ENCODE results near the gene SH3GL1. TPM values are rescaled to one million over a fixed set of nuclear protein-coding genes. Genes with fewer than 3 reads are reported as not detected.

The SH3GL1 gene
- total and polyA plus RNA-seq, 9 of the 15 experiments (the other 6 are each of a cell fraction or from before 2014, with no cell fraction given): 1.7 to 75.3 (median 25.7) TPM

- TF ChIP-seq FOS (IDR thresholded peaks at IDR 0.05; ENCODE audit: extremely low read depth, insufficient read length): peak; percentile 100
- TF ChIP-seq ATF4 (CRISPR knock-in tag; IDR thresholded peaks at IDR 0.05): no peak
- peak; percentile 46; the same call in 1 of the 2 replicates for TF ChIP-seq ZNF444 (CRISPR knock-in tag; IDR thresholded peaks at IDR 0.05)
- peak; percentile 57 for TF ChIP-seq TEAD4 (IDR thresholded peaks at IDR 0.05; ENCODE audit: low read length)
- TF ChIP-seq TEAD4 (CRISPR knock-in tag; IDR thresholded peaks at IDR 0.05; ENCODE audit: borderline replicate concordance): no peak
- TF ChIP-seq TCFL5 (CRISPR knock-in tag; conservative IDR thresholded peaks at IDR 0.05): peak; percentile 69; the same call in 1 of the 2 replicates
- peak; percentile 55 for TF ChIP-seq XRCC5 (IDR thresholded peaks at IDR 0.05; ENCODE audit: low read depth, low read length)
- TF ChIP-seq ZNF589 (CRISPR knock-in tag; IDR thresholded peaks at IDR 0.05; ENCODE audit: low read depth): peak; percentile 100
- TF ChIP-seq ZNF277 (CRISPR knock-in tag; IDR thresholded peaks at IDR 0.05; ENCODE audit: borderline replicate concordance): no peak
- TF ChIP-seq ZNF232 (CRISPR knock-in tag; IDR thresholded peaks at IDR 0.05): no peak
- no peak for TF ChIP-seq DNMT1 (IDR thresholded peaks at IDR 0.05)
- TF ChIP-seq CEBPB (tag; IDR thresholded peaks at IDR 0.05): no peak
- 0 out of 2 replicates have a peak, but pooled peaks have one; percentile 57 for TF ChIP-seq KDM2B (CRISPR knock-in tag; IDR thresholded peaks at IDR 0.05)
- peak; percentile 92 for TF ChIP-seq SMAD4 (CRISPR knock-in tag; conservative IDR thresholded peaks at IDR 0.05)
- no peak for TF ChIP-seq RBM17 (IDR thresholded peaks at IDR 0.05; ENCODE audit: borderline replicate concordance, low read depth, low read length)
- no peak for TF ChIP-seq ZNF3 (CRISPR knock-in tag; IDR thresholded peaks at IDR 0.05)
- no peak for TF ChIP-seq RFX1 (IDR thresholded peaks at IDR 0.05)
- peak; percentile 73 for TF ChIP-seq ZNF583 (CRISPR knock-in tag; IDR thresholded peaks at IDR 0.05)
- TF ChIP-seq HDAC8 (tag; IDR thresholded peaks at IDR 0.05): peak; percentile 74; the same call in 1 of the 2 replicates
- TF ChIP-seq CTCF (IDR thresholded peaks at IDR 0.05 in 2 of 3, conservative IDR thresholded peaks at IDR 0.05 in 1 of 3; ENCODE audit: insufficient read depth in 2 of 3, low read depth in 1 of 3, low read length in 3 of 3): peak; percentile 42 to 53 (median 51); a peak in 5 of 6 replicates
- no peak for TF ChIP-seq ARHGAP35 (IDR thresholded peaks at IDR 0.05; ENCODE audit: partially characterized antibody)
- TF ChIP-seq ZFP30 (CRISPR knock-in tag; IDR thresholded peaks at IDR 0.05; ENCODE audit: borderline replicate concordance): no peak
- TF ChIP-seq FOXA3 (CRISPR knock-in tag; conservative IDR thresholded peaks at IDR 0.05 in 1 of 2, IDR thresholded peaks at IDR 0.05 in 1 of 2): no peak
- no peak for TF ChIP-seq HMG20B (CRISPR knock-in tag; IDR thresholded peaks at IDR 0.05)
- TF ChIP-seq ZNF699 (CRISPR knock-in tag; IDR thresholded peaks at IDR 0.05; ENCODE audit: insufficient replicate concordance): no peak
- TF ChIP-seq TAL1 (IDR thresholded peaks at IDR 0.05): no peak
- TF ChIP-seq RUNX1 (IDR thresholded peaks at IDR 0.05; ENCODE audit: low read depth): no peak
Observed at GRCh38 chr19:4342615-4343369, 57.6 kb downstream of the SH3GL1 start (continued).

All from K562 (cell line).